GM21360 (cell line): Measurements from ENCODE around the gene SUSD5.
"Not testable (repeated sequence)": the region's sequence is repeated elsewhere in the genome, so short reads cannot be mapped to it uniquely, and the experiment has no call there.

Experiments
- ATAC-seq: cut with Tn5 transposase; IDR thresholded peaks from one replicate; pipeline ENCODE4 v1.9.1; 2021; ENCODE audit warnings: mild to moderate bottlenecking, moderate library complexity; ENCODE audit not compliant: unreplicated experiment

Gene SUSD5

DNA sequence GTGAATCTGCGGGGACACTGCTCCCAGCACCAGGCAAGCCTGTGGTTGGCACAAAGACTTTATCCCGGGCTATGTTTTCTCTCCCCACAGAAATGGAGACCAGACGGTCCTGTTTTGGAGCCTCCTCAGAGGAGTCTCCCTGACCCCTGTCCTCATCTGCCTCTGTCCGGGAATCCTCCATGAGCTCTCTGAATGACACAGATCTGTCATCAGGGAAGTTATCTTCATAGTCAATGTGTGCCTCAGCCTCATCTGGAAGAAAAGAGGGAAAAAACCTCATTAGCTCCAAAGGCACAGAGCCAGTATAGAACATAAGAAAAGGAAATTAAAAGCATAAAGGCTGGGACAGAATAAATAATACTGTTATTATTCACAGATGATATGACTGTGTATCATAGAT is 64.8 kb downstream of the SUSD5 start:
- no peak for ATAC-seq

DNA sequence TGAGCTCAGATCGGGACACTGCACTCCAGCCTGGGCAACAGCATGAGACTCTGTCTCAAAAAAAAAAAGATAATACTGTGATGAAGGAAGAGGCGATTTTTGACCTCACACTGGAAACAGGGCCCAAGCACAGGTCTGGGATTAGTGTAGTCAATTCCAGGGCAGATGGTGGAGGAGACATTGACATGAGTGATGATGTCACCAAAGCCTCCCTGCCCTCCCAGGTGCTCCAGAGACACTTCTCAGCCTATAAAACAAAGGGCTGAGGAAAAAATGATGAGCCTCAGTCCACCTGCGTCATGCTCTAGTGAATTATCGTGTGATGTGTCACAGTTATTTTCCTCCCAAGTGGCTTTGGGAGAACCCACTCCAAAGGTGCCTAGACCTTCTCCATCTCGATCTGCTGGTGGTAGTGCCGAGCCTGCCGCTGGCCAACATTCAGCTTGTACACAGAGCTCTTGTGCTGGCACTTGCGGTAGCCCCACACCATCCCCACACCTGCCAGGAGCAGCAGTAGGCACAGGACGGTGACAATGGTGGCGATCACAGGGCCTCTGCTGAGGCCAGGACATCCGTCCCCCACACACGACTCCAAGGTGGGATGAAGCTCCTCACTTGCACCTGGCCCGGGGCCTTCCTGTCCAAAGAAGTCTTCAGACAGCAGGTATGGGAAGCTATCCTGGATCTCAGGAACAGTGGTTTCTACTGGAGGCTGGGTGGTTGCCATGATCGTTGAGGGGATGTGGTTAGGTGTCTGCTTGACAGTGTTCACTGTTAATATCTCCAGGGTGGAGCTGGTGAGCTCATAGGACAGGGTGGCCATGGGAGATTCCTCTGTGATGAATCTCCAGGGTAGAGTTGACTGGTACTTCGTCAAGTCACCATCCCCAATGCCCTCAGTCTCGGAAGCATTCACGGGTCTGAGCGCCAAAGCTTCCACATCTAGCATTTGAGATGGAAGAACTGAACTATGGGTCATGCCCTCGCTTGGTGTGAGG is 65.9 kb downstream of the SUSD5 start:
- ATAC-seq = no peak

DNA sequence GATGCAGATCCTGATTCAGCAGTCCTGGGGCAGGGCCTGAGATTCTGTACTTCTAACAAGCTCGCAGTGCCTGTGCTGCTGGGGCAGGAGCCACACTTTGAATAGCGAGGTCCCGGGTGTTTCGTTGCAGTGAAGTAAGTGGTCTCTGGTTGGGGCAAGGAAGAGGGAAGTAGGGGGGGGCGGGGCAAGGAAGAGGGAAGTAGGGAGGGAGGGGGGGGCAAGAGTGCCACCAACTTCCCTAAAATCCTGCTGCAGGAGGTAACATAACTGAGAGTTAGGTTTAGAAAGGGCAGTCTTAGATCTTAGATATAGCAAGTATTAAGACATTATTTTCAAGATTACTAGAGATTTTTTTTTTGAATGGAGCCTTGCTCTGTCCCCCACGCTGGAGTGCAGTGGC is 69.3 kb downstream of the SUSD5 start:
- no peak for ATAC-seq

DNA sequence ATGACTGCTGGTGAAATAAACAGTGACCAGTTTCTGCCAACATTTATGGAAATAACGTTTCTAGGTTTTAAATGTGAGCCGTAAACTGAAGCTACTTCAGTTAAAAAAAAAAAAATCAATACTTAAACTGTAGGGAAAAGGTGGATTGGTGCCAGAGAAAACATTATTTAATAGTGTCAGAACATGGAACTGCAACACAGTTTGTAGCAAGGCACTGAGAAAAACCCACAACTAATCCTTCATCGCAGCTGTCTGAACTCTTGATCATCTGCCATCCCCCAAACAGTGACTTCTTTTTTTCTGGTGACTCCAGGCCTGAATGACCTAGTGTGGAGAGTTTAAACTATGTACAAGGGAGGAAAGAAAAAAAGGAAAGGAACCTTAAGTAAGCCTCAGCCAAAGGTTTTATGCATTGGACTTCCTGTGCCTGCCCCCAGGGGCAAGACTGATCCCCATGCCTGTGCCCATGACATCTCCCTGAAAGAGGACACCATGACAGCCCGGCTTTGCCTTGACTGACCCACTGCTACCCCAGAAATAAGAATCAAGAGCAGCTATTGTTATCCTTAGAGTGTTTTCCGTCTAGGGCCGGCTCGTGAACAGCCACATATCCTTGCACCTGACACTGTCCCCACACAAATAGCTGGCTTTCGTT is 71.7 kb downstream of the SUSD5 start:
- no peak for ATAC-seq

DNA sequence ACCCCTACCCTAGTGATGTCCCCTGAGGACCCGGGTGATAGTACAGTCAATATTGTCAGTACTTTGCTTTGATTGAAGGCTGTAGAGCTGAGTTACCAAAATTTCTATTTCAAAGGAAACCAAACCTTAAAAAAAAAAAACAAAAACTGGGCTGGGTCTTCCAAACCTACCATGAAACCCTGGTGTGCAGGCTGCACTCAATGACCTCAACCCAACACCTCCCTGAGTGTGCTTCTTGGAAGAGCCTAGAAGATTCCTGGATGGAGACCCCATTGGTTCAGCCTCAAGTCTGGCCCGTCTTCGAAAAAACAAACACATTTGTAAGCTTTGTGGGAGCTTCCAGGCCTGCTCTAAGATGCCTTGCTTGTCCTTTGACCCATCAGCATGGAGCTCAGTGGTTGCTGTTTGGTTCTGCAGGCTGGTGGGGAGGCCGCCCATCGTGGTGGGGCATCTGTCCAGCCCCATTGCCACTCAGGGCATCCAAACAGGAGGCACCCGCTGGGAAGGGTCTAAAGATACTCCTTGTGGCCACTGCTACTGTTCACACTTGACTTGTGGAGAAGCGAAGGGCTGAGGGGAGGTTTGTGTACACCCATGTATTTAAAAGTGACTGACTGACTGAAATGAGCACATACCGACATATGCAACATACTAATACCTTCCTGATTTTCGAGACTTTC is 72.6 kb downstream of the SUSD5 start:
- no peak for ATAC-seq

DNA sequence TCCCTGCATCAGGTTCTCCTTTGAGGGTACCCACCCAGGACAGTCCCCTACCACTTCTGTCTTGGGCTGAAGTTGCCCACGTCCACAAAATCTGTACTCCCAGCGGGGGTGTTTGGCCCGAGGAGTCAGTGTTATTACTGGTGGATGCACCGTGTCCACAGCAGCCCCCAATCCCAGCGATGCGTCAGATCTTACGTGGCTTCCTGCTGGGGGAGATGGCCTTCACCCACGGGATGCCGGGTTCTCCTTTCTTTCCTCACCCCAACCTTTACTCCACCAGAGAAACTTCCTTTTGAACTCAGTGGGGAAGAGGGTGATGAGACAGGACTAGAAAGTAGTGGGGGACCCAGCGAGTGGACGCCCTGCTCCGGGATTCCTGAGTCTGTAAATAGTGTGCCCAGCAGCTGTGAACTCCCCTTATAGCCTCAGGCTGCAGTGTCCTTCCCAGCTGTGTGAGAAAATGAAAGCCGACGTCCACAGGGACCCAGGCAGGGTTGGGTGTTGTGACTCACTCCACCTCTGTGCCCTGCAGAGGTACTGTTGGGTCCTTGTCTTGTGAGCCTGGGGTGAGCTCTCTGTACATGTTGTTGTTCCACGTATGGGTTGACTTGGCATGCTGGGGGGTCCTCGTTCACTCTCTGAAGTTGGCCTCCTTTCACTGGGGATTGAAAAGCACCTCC is 73.2 kb downstream of the SUSD5 start:
- no peak for ATAC-seq

DNA sequence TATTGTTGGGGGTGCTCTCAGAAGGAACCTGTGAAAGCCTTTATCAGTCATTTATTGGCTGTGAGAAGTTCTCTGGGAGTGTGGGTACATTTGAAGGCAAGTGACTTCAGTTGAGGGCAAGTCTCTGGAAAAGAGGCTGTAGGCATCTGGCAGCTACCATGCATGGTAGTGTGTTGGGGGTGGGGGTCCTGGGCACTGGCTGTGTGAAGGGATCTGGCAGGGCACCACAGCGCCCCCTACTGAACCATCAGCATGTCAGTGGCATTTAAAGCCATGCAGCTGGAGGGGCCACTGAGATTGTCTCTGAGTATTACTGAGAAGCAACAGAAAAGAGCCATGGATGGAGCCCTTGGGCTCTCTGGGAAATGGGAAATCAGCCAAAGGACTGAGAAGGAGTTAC is 74.2 kb downstream of the SUSD5 start:
- no peak for ATAC-seq

DNA sequence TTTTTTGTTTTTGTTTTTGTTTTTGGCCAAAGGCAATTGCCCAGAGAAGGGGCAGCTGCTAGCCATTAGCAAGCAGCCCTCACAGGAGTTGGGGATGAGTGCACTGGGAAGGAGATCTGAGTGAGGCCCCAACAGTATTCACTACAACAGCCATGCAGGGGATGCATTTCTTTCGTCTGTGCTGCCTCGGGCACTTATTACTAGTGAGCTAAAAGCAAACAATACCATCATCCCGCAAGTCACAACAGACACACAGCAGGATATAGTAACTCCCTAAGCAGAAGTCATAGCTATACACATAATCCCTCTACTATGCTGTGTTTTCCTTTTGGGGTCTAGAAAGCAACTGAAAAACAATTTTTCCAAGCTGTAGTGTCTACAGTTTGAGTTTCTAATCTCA is 77.6 kb downstream of the SUSD5 start:
- no peak for ATAC-seq

DNA sequence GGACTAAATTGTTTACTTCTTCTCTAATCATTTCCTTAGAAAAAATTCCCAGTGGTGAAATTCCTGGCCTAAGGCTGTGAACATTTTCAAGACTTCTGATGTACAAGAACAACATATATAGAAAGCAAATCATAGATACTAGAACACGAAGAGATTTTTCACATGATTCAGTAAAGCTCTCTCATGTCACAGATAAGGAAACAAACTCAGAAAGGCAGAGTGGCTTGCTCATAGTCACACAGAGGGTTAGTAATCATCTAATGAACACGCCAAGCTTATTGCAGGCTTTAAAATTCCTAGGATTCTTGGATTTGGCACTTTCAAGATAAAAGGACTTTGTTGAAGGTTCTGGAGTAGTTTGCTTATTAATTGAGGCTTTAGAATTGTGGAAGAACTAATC is 78.6 kb downstream of the SUSD5 start:
- no peak for ATAC-seq

DNA sequence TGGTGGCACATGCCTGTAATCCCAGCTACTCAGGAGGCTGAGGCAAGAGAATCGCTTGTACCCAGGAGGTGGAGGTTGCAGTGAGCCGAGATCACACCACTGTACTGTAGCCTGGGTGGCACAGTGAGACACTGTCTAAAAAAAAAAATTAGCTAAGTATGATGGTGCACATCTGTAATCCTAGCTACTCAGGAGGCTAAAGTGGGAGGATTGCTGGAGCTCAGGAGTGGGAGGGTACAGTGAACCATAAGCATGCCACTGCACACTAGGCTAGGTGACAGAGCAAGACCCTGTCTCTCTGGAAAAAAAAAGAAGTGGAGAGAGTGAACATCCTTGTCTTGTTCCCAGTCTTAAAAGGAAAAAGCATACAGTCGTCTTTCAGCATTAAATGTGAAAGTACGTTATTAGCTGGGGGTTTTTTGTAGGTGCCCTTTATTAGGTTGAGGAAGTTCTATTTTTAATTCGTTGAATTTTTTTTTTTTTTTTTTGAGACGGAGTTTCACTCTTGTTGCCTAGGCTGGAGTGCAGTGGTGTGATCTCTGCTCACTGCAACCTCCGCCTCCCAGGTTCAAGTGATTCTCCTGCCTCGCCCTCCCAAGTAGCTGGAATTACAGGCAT is 79.5 kb downstream of the SUSD5 start:
- not testable (repeated sequence) for ATAC-seq

DNA sequence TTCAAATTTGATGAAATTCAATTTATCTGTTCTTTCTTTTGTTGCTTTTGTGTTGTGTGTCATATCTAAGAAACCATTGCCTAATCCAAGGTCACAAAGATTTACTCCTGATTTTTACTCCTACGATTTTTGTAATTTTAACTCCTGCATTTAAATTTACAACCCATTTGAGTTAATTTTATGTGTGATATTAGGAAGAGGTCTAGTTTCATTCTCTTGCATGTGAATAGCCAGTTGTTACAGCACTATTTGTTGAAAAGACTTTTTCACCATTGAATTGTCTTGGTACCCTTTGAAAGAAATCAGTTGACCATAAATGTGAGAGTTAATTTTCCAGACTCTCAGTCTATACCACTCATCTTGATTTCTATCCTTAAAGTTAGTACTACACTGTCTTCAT is 80.9 kb downstream of the SUSD5 start:
- no peak for ATAC-seq

DNA sequence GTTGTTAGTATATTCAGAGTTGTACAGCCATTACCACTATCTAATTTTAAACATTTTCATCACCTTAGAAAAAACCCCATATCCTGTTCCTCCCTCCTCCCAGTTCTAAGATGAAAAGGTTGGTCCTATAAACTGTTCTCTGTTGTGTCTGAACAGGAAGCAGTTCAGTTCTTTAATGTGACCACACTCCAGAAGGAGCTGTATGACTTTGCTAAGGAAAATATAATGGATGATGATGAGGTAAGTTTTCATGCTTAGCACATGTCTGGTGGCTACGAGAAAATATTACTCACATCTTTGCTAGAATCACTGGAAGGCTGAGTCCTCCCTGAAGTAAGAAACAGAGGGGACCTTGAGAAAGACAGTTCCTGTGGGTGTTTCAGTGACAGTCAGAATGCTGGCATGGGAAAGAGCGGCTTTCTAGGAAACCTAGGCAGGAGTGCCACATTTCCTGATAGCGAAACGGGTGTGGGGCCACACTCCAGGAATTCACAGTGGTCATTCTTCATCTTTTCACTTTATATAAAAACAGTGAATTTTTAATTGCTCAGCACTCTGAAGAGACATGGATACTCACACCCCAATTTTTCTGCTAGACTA is 84.5 kb downstream of the SUSD5 start:
- peak; percentile 65 for ATAC-seq

DNA sequence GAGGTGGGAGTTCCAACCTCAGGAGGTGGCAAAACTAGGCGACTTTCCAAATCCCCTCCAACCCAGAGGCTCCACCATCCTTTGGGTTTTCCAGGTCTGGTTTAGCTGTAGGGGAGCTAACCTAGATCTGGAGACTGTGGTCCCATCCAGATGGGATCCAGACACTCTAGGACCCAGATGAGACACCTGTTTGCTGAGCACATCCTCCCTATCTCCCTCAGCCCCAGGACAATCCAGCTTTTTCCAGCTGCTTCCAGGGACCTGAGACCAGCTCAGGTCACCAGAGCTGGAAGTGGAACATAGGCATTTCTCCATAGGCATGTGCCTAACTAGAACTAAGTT is 86.6 kb downstream of the SUSD5 start:
- ATAC-seq = peak; percentile 8

DNA sequence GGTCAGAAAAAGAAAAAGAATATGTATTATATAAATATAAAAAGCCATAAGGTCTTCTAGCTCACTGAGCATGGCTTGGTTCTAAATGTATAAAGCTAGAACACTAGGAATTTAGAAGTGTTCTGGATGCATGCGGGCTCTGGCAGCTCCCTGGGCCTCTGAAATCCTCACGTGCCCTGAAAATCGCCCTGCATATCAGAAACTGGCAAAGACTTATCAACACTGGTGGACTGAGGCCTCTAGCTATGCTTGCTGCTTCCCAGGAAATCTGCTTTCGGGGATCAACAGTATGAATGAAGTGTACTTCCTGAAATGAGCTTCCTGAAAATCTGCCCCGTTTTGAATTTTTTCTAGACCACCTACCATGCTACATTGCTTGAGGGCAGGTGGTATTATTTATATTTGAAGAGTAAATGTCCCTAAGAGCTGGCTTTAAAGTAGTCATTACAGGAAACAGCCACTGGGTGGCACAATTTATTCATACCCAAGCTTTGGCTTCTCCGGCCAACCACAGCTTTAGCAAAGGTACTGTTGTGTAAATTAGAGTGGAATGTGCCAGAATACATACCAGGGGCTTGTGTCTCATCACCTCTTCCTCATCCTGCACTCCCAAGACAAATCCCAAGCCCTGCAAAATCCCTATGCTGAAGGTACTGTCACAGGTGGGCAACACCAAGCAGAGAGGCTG is 87.1 kb downstream of the SUSD5 start:
- ATAC-seq = peak; percentile 66

DNA sequence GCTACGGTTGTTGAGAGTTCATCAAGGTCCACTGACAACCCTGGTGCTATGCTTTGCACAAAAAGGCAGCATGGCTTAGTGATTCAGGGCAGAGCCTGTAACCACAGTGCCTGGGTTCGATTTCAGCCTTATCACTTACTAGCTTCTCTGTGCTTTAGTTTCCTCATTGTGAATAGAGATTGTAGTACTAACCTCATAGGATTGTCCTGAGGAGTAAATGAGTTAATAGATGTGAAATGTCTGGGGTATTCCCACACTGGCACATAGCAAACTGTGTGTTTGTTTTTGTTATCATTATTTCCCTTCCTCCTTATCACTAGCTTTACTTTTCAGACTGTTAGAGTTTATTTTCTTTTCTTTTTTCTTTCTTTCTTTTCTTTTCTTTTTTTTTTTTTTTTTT is 88.5 kb downstream of the SUSD5 start:
- no peak for ATAC-seq

DNA sequence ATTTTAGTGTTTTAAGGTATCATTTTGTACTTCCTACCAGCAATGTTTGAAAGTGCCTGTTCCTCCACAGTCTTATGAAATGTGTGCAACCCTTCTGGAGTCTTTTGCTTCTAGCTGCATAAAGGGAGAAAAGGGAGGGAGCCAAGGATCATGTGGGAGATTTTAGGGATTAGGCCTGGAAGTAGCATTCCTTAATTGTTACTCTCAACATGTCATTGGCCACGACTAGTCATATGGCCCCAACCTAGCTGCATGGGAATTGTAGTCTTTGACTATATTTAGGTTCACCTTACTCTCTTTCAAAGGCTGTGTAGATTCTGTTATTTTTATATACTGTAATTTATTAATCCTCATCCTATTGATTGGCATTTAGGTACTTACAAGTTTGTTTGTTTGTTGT is 89.9 kb downstream of the SUSD5 start:
- ATAC-seq = no peak

DNA sequence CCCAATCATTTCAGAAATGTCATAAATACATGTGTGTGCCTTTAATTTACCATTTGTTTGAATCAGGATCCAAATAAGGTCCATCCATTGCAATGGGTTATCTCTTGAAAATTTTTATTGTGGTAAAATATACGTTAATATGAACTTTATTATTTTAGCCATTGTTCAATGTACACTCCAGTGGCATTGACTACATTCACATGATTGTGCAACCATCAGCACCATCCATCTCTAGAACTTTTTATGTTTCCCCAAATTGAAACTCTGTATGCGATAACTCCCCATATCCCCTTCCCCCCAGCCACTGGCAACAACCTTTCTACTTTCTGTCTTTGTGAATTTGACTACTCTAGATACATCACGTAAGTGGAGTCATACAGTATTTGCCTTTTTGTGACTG is 92.8 kb downstream of the SUSD5 start:
- ATAC-seq = no peak

DNA sequence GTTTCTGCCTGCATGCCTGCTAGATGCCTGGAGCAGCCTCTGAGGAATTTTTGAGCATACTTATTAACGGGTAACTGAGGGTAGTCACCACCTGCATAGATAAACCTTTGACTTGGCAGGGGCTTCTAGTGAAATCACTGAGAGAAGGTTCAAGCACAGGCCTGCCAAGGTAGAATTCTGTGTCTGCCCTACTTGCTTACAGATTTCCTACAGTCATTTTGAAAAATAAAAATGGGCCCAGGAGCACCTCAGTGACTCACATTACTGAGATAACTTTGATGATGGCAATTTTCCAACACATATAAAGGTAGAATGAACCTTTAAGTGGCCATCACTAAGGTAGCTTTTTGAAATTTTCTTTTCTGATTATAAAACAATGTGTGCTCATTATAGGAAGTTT is 94.0 kb downstream of the SUSD5 start:
- no peak for ATAC-seq

DNA sequence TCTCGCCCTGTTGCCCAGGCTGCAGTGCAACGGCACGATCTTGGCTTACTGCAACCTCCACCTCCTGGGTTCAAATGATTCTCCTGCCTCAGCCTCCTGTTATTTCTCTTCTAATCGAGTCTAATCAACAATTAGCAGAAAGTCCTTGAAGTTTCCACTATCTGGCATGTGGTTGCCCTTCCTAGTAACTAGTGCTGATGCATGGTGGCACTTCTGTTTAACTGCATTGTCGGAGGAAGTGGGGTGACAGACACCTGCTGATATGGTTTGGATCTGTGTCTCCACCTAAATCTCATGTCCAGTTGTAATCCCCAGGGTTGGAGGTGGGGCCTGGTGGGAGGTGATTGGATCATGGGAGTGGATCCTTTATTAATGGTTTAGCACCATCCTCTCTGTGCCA is 95.6 kb downstream of the SUSD5 start:
- ATAC-seq = no peak

DNA sequence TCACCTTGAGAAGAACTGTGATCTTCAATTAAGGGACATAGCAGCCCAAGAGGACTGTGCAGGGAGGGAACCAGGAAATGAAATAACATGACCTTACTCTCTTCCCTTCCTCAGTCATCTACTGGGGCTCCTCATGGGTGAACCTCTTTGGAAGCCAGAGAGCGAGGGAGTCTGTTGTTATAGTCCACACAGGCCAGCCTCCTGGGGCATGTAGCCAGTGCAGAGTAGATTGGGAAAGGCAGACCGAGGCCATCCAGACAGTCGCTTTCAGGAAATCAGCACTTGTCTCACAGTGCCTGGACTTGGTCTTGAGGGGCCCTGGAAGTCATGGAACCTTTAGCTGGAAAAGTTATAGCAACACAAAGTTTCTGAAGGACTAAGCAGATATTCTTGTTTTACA is 98.7 kb downstream of the SUSD5 start:
- ATAC-seq = no peak
